Suprapubic skin (tissue), 4 donors: ENCODE data around the gene POR.

Experiments used
- CTCF ChIP-seq, 2 donors: fragments of 200-600 bp in 1 of 2; fragments of 450-650 bp in 1 of 2; sonication (generic) in 1 of 2; IDR thresholded peaks; one replicate each; pipeline ENCODE4 v1.5.1; 2016 to 2019; ENCODE audit warnings: antibody characterized with exemption in 2 of 2, mild to moderate bottlenecking in 1 of 2, moderate library complexity in 1 of 2
- EP300 ChIP-seq: sonication (generic); formaldehyde crosslinking; IDR thresholded peaks from one replicate; pipeline ENCODE4 v1.6.1; 2017; ENCODE audit warnings: antibody characterized with exemption
- POLR2A ChIP-seq, 2 donors: fragments of 450-650 bp; IDR thresholded peaks; one replicate each; pipeline ENCODE4 v1.6.1; 2017; ENCODE audit warnings: antibody characterized with exemption in 2 of 2, mild to moderate bottlenecking in 2 of 2, moderate library complexity in 2 of 2
- POLR2AphosphoS5 ChIP-seq, 3 donors: sonication (generic); formaldehyde crosslinking; IDR thresholded peaks; one replicate each; pipeline ENCODE4 v1.6.1; 2017; ENCODE audit warnings: antibody characterized with exemption in 3 of 3

DNA sequence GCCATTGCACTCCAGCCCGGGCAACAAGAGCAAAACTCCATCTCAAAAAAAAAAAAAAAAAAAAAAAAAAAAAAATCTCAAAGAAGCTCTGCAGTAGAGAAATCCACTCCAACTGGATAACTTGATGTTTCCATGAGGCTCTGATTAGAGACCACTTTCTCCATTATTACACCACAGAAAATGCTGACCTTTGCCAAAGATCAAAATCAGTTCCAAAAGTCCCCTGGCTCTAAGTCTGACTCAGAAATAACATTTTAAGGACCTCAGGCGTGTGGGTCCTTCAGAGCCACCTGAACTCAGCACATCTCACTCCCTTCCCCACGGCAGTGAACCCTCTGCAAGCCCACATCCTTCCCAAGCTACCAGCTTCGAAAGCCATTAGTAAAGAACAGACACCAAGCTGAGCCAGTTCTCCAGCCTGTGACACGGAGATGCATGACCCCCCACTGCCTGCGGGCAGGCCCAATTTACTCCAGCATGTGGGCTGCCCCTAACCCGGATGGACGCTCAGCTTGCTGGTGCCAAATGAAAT, 93.3 kb downstream of the POR start:
- TF ChIP-seq CTCF (IDR thresholded peaks at IDR 0.05) (no peak), POLR2A (IDR thresholded peaks at IDR 0.05) (no peak), POLR2AphosphoS5 (IDR thresholded peaks at IDR 0.05) (no peak), EP300 (no peak)
